ENCODE measurements around the gene KCNT1.

Gene KCNT1

GRCh38 chr9:135817951-135818717, 116.1 kb downstream of the KCNT1 start:
- DNase-seq (ENCODE audit: low spot score) (no peak), FAIRE-seq (no peak)

DNA sequence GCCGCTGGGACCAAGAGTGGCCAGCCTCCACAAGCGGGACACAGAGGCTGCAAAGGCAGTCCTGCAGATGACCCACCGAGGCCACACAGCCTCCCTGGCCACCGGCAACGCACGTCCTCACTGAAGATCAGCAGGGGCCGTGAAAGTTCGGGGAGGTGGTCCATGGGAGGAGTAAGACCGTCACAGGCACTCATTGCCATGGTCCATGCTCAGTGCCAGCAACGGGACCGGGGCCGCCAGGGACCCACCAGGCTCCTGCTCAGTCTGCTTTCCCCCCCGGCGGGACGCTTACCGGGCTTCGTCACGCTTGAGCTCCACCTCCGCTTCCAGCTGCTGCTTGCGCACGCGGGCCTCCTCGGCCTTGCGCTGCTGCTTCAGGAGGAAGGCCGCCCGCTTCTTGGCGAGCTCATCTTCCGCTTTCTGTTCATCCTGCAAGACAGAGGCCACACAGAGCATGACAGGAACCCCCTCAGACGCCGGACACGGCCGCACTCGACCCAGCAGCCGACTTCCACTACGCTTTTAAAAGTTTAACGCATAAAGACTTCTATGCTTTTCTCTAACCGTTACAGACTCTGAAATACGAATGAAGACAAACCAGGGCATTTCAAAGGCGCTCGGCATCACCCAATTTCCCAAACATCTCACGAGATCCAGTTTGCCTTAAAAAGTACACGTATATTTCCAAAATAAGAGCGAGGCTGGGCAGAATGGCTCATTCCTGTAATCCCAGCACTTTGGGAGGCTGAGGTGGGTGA, 116.9 kb downstream of the KCNT1 start:
- FAIRE-seq = no peak
- DNase-seq (ENCODE audit: low spot score) = no peak

GRCh38 chr9:135819905-135820304, 117.9 kb downstream of the KCNT1 start:
- FAIRE-seq = no peak

DNA sequence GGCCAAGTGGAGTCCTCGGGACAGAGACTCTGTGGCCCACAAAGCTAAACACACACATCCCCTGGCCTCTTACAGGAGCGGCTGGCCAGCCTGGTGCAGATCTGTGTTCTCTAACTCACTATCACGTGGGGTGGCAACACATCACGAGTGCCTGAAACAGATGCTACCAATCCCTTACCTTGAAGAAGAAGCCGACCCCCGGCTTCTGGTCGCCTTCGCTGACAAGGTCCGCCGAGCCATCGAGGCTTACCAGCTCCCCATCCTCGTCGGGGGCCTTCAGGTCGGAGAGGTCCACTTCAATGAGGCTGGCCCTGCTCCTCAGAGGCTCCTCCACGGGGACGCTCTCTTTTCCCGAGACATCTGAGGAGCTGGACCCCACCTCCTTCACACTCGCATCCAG, 118.7 kb downstream of the KCNT1 start:
- DNase-seq (ENCODE audit: low spot score) = no peak
- FAIRE-seq = no peak

More at GRCh38 chr9:135819905-135820304, 117.9 kb downstream of the KCNT1 start:
- DNase-seq (ENCODE audit: low spot score) = no peak

DNA sequence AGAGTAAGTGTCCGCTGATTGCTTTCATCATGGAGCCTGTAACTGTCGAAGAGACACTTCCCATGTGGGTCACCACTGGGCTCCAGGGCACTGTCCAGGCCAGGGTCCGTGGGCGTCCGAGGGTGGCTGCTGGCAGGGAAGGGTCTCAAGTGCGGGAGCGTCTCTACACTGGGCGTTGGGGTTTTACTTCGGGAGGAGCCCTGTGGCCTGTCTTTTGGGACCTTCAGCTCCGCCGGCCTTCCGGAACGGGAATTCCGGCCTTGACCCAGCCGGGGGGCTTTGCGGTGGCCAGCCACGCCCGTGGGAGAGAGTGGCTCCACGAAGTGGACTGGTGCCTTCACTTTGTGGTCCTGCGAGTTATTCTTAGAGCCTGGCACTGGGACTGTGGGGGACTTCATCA, 119.1 kb downstream of the KCNT1 start:
- FAIRE-seq (no peak), DNase-seq (ENCODE audit: low spot score) (no peak)

GRCh38 chr9:135821733-135822373, 119.9 kb downstream of the KCNT1 start:
- no peak for DNase-seq (ENCODE audit: low spot score)
- no peak for FAIRE-seq

GRCh38 chr9:135822374-135822755, 120.4 kb downstream of the KCNT1 start:
- FAIRE-seq (no peak), DNase-seq (ENCODE audit: low spot score) (no peak)

GRCh38 chr9:135823036-135823435, 121.1 kb downstream of the KCNT1 start:
- no peak for FAIRE-seq
- no peak for DNase-seq (ENCODE audit: low spot score)

DNA sequence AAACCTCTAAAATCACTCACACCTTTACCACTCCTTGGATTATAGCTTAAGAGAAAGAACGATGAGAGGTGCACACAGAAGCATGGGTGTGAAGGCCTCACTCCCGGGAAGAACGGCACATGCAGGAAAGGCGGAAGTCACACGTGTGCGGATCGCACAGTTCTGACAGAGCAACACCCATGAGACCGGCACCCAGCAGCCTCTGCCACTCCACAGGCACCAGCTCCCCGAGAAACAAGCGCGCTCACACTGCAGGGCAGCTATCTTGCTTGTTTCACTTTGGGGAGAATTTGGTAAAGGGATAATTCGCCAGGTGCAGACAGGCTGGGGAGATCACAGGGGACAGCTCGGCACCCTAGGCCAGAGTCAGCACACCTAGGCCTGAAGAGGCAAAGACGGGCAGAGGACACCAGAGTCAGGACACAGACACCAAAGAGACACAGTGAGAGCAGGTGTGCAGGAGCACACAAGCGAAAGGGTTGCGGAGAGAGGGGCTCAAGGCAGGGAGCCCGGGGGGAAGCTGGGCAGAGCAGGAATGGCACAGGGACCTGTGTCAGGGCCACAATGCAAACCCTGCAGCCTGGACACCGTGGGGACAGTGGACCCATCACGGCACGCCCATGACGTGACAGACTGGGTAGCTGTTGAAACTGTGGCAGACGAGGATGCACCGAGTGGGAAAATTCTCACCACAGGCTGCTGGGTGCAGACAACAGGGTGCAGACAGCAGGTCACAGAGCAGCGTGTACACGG, 123.6 kb downstream of the KCNT1 start:
- FAIRE-seq (no peak), DNase-seq (ENCODE audit: low spot score) (no peak)

DNA sequence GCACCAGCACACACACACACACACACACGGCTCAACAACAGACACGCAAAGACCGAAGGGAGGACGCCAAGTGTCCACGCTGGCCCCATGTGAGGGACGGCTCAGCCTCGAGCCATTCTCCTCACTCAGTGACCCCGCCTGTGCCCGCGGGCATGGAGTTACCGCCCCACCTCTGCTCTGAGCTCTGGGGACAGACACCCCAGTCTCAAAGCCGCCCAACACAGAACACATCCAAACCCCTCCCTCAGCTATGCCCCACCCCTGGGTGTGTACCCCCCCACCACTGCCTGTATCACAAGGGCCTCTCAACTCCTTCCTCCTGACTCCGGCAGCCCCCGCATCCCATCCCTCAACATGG, 124.2 kb downstream of the KCNT1 start:
- FAIRE-seq (no peak), DNase-seq (ENCODE audit: low spot score) (no peak)

GRCh38 chr9:135827301-135827700, 125.3 kb downstream of the KCNT1 start:
- FAIRE-seq = no peak
- DNase-seq (ENCODE audit: low spot score) = no peak

DNA sequence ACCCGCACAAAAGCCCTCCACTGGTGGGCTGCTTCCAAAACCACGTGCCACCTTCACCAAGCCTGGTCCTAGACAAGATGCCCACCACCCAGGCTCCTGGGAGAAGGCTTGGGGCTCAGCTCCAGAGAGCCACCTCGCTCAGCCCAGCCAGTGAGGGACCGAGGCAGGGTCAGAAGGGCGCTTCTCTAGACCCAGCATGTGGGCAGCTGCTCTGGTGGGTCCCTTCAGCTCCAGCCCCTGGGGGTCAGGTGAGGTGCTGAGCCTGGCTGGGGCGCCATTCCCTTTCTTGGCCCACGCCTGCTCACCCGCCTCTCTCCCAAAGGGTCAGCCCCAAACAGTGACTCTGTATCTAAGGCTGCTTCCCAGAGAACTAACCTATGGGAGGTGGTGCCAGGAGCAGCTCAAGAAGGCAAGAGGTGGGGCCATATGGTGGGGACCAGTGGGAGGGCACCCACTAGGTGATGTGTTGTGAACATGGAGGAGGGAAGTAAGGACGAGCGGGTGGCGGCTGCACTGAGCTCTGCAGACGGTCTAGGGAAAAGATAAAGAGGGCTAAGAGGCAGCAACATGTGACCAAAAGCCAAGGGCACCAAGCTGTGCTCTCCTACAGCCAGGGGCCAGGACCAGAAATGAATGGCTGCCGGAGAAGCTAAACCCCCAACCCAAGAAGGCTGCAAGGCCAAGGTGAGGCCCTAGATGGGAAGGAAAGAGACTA, 126.0 kb downstream of the KCNT1 start:
- no peak for FAIRE-seq

DNA sequence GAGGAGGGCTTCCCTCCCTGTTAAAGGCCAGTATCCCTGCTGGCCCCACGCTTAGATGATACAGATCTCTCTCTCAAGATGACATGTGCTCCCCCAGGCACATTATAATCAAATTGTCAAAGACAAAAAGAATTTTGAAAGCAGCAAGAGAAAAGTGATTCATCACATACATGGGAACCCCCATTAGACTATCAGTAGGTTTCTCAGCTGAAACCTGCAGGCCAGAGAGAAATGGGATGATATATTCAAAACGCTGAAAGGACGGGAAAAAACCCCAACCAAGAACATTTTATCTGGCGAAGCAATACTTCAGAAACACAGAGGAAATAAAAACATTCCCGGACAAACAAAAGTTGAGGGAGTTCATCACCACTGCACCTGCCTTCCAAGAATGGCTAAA, 126.7 kb downstream of the KCNT1 start:
- no peak for DNase-seq (ENCODE audit: low spot score)
- FAIRE-seq = no peak

More for the DNA sequence above, 126.0 kb downstream of the KCNT1 start:
- DNase-seq (ENCODE audit: low spot score) = no peak

GRCh38 chr9:135830496-135830895, 128.5 kb downstream of the KCNT1 start:
- DNase-seq (ENCODE audit: low spot score) = no peak
- FAIRE-seq = no peak

GRCh38 chr9:135833864-135834263, 131.9 kb downstream of the KCNT1 start:
- DNase-seq (ENCODE audit: low spot score) = no peak
- FAIRE-seq = no peak

GRCh38 chr9:135835131-135835530, 133.1 kb downstream of the KCNT1 start:
- DNase-seq (ENCODE audit: low spot score) (no peak), FAIRE-seq (no peak)

- FAIRE-seq (no peak), DNase-seq (ENCODE audit: low spot score) (no peak)
Observed at GRCh38 chr9:135839516-135839915, 137.5 kb downstream of the KCNT1 start.

DNA sequence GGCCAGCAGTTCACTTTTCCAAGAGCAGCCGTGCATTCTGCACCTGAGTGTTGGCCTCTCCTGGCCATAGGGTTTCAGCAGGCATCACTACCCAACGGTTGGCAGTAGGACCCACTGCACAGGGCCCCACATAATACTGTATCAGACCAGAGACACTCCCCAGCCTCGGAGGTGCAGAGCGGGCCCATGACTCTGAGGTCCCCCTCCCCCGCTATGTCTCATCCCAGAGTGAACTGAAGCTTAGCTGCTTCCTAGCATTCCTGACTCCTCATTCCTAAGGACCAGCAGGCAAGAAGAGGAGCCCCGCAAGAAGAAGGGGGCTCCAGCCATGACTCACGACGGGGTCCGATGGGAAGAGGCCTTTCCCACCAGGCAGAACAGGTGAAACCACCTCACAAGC, 138.1 kb downstream of the KCNT1 start:
- FAIRE-seq (no peak), DNase-seq (ENCODE audit: low spot score) (no peak)

DNA sequence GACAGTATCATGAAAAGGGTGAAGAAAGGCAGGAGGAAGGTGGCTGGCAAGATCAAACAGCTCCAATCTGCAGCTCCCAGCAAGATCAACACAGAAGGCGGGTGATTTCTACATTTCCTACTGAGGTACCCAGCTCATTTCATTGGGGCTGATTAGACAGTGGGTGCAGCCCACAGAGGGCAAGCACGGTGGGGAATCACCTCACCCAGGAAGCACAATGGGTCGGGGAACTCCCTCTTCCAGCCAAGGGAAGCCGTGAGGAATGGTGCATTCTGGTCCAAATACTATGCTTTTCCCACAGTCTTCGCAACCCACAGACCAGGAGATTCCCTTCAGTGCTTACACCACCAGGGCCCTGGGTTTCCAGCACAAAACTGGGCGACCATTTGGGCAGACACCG, 138.6 kb downstream of the KCNT1 start:
- no peak for FAIRE-seq
- no peak for DNase-seq (ENCODE audit: low spot score)
